CD4-positive, alpha-beta T cell treated with Interferon gamma for 1 hour (primary cell): ENCODE data around the gene OR4C13.
"Not testable (repeated sequence)": the region's sequence is repeated elsewhere in the genome, so short reads cannot be mapped to it uniquely, and the experiment has no call there.

ENCODE experiments used
- DNase-seq: peaks from one replicate; pipeline ENCODE4 v3.0.0-alpha.2; 2020

The OR4C13 gene

DNA sequence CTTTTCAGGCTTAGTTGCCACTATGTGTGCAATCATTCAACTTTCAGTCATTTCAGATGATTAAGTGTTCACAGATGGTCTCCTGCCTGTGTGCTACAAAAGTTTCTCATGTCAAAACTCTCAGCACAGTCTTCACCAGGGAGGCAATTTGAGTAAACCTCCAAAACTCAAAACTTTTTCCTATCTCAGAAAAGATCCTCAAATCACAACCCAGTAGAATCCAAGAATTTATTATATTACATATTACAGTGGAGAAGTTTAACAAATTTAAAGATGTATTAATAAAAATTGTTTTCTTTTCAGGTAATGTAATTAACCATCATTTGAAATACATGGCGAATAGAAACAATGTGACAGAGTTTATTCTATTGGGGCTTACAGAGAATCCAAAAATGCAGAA, at the start of gene OR4C13:
Gene OR4C13, plus strand, starts transcription at position 301 of the 400 bp plus-strand sequence. Its CDS starts 32 bp downstream, at position 333.
- no peak for DNase-seq

DNA sequence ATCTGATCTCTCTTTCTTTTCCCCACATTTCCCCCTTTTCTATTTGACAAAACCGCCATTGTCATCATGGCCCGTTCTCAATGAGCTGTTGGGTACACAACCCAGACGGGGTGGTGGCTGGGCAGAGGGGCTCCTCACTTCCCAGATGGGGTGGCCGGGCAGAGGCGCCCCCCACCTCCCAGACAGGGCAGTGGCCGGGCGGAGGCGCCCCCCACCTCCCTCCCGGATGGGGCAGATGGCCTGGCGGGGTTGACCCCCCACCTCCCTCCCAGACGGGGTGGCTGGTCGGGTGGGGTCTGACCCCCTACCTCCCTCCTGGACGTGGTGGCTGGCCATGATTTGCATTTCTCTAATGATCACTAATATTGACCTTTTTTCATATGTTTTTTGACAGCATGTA, 40.7 kb upstream of the OR4C13 start:
- DNase-seq: not testable (repeated sequence)

- not testable (repeated sequence) for DNase-seq
Observed at GRCh38 chr11:49948701-49949100, 3.5 kb upstream of the OR4C13 start.

DNA sequence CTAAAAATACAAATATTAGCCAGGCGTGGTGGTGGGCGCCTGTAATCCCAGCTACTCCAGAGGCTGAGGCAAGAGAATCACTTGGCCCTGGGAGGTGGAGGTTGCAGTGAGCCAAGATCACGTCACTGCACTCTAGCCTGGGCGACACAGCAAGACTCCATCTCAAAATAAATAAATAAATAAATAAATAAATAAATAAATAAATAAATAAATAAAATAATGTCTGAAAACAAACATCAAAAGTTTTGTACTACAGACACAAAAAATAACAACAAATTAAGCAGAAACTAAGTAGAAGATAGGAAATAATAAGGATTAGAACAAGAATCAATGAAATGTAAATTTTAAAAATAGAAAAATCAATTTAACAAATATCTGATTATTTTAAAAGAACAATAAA, 21.2 kb downstream of the OR4C13 start:
- DNase-seq: not testable (repeated sequence)

DNA sequence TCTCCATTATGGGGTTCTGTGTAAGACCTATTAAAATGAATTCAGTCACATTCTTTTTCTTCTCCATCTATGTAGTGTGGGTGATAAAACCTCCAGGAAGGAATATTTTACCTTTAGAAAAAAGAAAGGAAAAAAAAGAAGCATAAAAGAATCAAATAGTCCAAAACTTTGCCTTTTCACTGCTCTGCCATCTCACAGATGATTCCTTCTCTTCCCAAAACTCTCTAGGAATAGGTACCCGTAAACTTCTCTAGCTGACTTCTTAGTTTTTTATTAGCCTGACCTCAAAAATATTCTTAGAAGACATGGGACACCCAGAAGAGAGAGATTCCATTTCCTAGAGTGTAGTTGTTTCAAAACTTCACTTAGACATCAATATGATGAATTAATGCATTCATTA, 30.2 kb downstream of the OR4C13 start, which contains the start of gene OR4C12:
Gene OR4C12, minus strand, starts transcription at position 101 of the 400 bp plus-strand sequence. Its CDS starts 34 bp downstream, at position 67.
- DNase-seq: not testable (repeated sequence)

DNA sequence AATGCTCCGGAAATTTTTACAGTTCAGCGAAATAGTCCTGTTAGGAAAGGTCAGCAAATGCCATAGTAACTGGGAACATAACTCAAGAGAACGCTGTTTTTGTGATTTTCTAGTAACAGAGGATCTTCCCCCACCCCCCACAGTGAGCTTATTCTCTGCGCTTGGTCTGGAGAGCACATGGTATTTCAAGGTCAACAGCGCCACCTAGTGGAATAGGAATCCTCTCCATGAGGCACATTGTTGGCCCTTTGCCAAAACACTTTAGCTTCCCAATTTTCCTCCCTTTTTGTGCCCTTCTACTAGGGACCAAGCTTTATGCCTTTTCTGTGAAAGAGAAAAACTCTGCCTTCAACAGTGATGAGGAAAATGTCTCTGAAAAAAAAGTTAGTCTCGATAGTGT, 43.4 kb downstream of the OR4C13 start:
- DNase-seq: no peak
